Lower lobe of right lung (tissue), 2 donors: ENCODE measurements around the gene RGS6. TPM values are rescaled to one million over a fixed set of nuclear protein-coding genes. Genes with fewer than 3 reads are reported as not detected.

Experiments
- ATAC-seq, 2 donors: fragments of 200-7000 bp; cut with Tn5 transposase; one replicate each; pipeline ENCODE4 v1.9.1; 2020 to 2022; ENCODE audit warnings: mild to moderate bottlenecking in 2 of 2, moderate library complexity in 2 of 2
- DNase-seq: peaks from one replicate; pipeline ENCODE4 v3.0.0-alpha.2; 2020
- H3K27ac ChIP-seq: fragments of 200-600 bp; one replicate; pipeline ENCODE4 v1.8.0; 2022
- H3K27me3 ChIP-seq: fragments of 200-600 bp; one replicate; pipeline ENCODE4 v1.8.0; 2022; ENCODE audit warnings: low read depth
- H3K36me3 ChIP-seq: fragments of 200-600 bp; one replicate; pipeline ENCODE4 v1.8.0; 2022; ENCODE audit warnings: mild to moderate bottlenecking
- H3K4me1 ChIP-seq: fragments of 200-600 bp; one replicate; pipeline ENCODE4 v1.8.0; 2022
- H3K4me3 ChIP-seq: fragments of 200-600 bp; one replicate; pipeline ENCODE4 v1.8.0; 2022; ENCODE audit warnings: mild to moderate bottlenecking
- H3K9me3 ChIP-seq: fragments of 200-600 bp; one replicate; pipeline ENCODE4 v1.8.0; 2022
- intact Hi-C: fragments of 100-400 bp; cut with DNase I; formaldehyde crosslinking; loops from one replicate; pipeline ENCODE4 v1.11.0; 2022
- total RNA-seq: library from RNA; stranded (reverse); fragmentation: NEBNext Ultra II Directional; extraction: Animal tissue kit (Norgen Biotek cat#: 25700); gene quantifications from one replicate; pipeline ENCODE4 v1.2.1, GENCODE V29; 2021
- TF ChIP-seq, protein P1 (sequence below): fragments of 200-600 bp; IDR thresholded peaks from one replicate; pipeline ENCODE4 v1.8.0; 2022; ENCODE audit warnings: antibody characterized with exemption, mild to moderate bottlenecking
- donor health status: DM: no; HTN: yes; CAD: no; lungs with severe emphysema.

The RGS6 gene
- total RNA-seq, 1 donor from 2014 or later = 2.5 TPM

DNA sequence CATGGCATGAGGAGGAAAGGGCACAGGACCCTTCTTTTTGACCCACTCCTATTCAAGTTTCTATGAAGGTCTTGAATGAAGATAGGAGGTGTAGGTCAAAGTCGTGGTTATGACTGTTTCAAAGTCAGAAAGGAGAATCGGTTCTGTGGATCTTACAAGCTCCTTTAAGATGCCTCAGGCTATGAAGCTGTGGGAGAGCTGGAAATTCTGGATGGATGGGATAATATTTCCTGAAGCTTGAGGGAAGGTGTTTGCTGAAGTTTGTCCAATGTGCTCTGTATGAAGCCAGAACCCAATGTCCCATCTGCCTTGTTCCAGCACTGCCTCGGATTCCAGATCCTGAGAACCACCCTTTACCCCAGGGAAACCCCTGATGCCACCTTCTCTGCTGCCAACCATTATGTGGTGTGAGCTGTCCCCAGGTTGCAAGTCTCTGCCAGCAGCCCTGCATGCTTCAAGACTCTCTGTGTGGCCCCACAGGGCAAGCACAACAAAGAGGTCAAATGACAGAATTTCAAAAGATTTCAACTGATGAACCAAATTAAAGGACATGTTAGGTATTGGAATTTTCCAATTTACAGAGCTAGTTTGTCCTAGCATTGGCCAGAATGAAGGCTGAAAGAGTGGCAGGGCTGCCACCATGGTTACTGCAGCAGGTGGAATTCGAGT lies 472.0 kb downstream of the RGS6 start:
- Histone ChIP-seq H3K4me1 (no peaks in the 10 kb centered on the region), H3K4me3 (no peak overlapping the region), H3K27me3 (no peaks in the 10 kb centered on the region), H3K9me3 (no peaks in the 10 kb centered on the region), H3K27ac (no peak overlapping the region), H3K36me3 (no peaks in the 10 kb centered on the region)
- no peak for ATAC-seq
- no peak for DNase-seq
- TF ChIP-seq, protein P1, sequence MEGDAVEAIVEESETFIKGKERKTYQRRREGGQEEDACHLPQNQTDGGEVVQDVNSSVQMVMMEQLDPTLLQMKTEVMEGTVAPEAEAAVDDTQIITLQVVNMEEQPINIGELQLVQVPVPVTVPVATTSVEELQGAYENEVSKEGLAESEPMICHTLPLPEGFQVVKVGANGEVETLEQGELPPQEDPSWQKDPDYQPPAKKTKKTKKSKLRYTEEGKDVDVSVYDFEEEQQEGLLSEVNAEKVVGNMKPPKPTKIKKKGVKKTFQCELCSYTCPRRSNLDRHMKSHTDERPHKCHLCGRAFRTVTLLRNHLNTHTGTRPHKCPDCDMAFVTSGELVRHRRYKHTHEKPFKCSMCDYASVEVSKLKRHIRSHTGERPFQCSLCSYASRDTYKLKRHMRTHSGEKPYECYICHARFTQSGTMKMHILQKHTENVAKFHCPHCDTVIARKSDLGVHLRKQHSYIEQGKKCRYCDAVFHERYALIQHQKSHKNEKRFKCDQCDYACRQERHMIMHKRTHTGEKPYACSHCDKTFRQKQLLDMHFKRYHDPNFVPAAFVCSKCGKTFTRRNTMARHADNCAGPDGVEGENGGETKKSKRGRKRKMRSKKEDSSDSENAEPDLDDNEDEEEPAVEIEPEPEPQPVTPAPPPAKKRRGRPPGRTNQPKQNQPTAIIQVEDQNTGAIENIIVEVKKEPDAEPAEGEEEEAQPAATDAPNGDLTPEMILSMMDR = no peak
- intact Hi-C loops = no loop called here

DNA sequence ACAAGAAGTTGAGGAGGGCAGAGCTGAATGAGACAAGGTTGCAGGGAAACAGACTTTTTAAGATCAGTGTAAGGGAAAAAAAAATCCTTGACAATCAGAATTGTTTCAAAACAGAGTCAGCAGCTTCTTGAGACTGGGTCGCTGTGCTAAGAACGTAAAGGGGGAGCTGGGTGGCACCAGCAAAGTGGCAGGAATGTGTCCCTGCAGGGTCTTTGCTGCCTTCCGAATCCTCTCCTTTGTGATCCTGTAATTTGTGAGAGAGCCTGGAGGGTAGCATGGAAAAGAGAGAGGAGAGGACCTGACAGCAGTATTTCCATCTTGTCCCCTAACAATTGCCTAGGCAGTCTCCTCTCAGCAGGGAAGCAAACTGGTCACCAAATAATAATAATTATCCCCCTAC lies 472.8 kb downstream of the RGS6 start:
- no peak for DNase-seq
- TF ChIP-seq, protein P1 = no peak

GRCh38 chr14:72408020-72408419 lies 475.8 kb downstream of the RGS6 start:
- Histone ChIP-seq H3K36me3 (no peaks in the 10 kb centered on the region), H3K4me1 (no peaks in the 10 kb centered on the region), H3K27me3 (no peaks in the 10 kb centered on the region), H3K9me3 (no peaks in the 10 kb centered on the region), H3K4me3 (no peak overlapping the region), H3K27ac (no peak overlapping the region)
- ATAC-seq = no peak
- no peak for DNase-seq
- intact Hi-C loops = no loop called here
- TF ChIP-seq, protein P1 = no peak

More for the DNA sequence above, 472.8 kb downstream of the RGS6 start:
- no peaks in the 10 kb centered on the region for H3K9me3 ChIP-seq
- H3K4me3 ChIP-seq = no peak overlapping the region
- no peaks in the 10 kb centered on the region for H3K4me1 ChIP-seq
- no peak for ATAC-seq
- no peaks in the 10 kb centered on the region for H3K36me3 ChIP-seq
- no peak overlapping the region for H3K27ac ChIP-seq
- no peaks in the 10 kb centered on the region for H3K27me3 ChIP-seq
- intact Hi-C loops = no loop called here

- no peaks in the 10 kb centered on the region for H3K4me1 ChIP-seq
- DNase-seq = no peak
- H3K27me3 ChIP-seq = no peaks in the 10 kb centered on the region
- no peak overlapping the region for H3K4me3 ChIP-seq
- no peaks in the 10 kb centered on the region for H3K36me3 ChIP-seq
- no peak for ATAC-seq
- TF ChIP-seq, protein P1 = no peak
- H3K9me3 ChIP-seq = no peaks in the 10 kb centered on the region
- intact Hi-C loops = no loop called here
- no peak overlapping the region for H3K27ac ChIP-seq
Observed at GRCh38 chr14:72409047-72409446, 476.8 kb downstream of the RGS6 start.

- no peak for ATAC-seq
- Histone ChIP-seq H3K4me1 (no peaks in the 10 kb centered on the region), H3K27ac (no peak overlapping the region), H3K27me3 (no peaks in the 10 kb centered on the region), H3K36me3 (no peaks in the 10 kb centered on the region), H3K9me3 (peaks cover 6% of the 10 kb centered on the region), H3K4me3 (no peak overlapping the region)
- no peak for DNase-seq
- intact Hi-C loops = no loop called here
- TF ChIP-seq, protein P1 = no peak
Observed at GRCh38 chr14:72416081-72416849, 484.0 kb downstream of the RGS6 start.
